Activated T-cell treated with anti-CD3 and anti-CD28 coated beads for 1 hour (primary cell): ENCODE results near the gene ITGAV.

Experiments used
- DNase-seq: peaks from one replicate; pipeline ENCODE4 v3.0.0-alpha.2; 2020; ENCODE audit warnings: low read depth

The ITGAV gene

DNA sequence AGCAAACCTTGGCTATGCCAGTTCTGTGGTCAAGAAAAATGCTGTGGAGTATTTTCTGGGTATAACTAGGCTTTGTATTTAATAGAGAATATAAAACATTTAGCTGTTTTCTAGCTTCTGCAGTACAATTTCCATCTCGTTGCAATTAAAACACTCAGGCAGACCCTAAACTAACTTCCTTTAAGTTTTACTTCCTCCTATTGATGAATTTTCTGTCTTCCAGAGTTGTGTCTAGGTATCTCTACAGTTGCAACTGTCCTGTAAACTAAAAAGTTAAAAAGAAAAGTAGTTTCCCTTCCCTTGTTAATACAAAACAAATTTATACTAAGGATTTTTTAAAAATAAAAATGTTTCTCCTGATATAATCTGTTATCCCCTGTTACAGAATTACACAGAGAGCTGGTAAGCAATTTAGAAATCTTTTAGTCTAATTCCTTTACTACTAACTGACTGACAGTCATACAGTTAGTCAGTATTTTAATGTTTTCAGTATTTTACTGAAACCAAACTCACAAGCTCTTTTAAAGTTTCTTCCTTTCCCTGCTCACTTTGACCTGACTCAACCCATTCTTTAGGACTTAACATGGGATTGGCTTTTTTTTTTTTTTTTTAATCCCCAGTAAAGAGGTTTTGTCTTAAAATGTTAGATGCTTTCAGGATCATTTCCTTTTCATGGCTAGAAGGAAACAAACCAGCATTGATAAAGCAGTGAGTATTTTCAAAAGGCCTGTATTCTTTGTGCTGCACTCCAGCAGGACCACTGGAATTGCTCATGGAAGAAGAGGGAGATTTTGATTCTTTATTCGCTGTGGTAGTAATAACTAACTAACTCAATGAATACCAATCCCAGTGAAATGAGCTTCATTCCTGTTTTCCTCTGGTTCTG lies 22.9 kb downstream of the ITGAV start:
- DNase-seq, result no peak

DNA sequence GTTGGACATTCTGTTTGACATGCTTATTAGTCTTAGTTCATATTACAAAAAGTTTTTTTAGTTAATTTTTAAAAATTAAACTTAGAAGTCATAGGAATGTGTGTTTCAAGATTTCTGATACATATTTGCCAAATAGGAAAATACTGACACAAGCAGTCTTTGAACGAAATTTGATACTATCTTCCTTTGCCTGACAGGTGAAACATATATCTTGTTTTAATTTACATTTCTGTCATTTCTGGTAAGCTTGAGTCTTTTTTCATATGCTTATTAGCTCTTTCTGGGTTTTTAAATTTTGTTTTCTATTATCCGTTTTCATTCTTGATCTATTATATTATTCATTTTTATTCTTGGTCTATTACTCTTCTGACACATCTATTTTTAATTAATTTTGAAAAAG lies 24.5 kb downstream of the ITGAV start:
- DNase-seq, result no peak

DNA sequence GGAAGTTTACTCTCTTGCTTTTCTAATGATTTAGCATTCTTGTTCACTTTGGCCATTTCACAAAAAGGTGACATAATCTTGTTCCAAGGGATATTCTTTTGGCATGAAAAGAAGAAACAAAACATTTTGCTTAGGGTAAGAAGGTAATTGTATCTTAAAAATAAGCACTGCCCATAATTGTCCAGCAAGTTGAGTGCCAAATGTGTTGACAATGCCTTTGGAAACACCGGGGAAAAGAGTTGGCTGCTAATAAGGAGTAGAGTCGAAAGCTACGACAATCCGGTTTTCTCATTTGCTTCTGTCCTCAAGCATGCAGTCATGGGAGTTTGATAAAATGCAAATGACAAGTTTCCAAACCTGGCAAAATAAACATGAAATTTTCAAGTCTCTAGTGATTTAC lies 27.3 kb downstream of the ITGAV start:
- no peak for DNase-seq

DNA sequence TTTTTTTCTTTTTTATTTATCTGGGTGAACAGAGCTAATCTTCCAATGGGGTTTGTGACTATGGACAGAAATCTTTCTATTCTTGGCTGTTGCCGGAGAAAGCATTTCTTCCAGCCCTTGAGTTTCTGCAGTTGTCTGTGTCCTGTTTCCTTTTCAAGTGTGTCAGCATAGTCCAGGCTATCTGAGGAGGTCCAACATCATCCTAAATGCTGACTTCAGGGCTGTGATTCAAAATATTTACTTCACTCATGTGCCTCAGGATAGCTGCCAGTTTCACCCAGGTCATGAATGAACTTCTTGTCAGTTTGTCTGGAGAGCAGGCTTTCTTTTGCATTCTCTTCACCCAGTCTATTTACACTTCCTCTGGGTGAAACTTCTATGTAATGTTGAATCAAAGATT lies 27.9 kb downstream of the ITGAV start:
- no peak for DNase-seq

DNA sequence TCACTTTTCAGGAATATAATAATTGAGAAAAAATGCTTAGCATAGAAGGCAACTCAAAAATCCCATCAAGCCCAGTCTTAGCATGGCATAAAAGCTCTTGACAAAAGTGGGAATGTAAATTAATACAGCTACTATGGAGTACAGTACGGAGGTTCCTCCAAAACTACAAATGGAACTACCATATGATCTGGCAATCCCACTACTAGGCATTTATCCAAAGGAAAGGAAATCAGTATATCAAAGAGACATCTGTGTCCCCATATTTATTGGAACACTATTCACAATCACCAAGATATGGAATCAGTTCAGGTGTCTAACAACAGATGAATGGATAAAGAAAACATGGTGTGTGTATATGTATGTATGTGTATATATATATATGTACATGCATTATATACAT lies 28.8 kb downstream of the ITGAV start:
- DNase-seq, result no peak

DNA sequence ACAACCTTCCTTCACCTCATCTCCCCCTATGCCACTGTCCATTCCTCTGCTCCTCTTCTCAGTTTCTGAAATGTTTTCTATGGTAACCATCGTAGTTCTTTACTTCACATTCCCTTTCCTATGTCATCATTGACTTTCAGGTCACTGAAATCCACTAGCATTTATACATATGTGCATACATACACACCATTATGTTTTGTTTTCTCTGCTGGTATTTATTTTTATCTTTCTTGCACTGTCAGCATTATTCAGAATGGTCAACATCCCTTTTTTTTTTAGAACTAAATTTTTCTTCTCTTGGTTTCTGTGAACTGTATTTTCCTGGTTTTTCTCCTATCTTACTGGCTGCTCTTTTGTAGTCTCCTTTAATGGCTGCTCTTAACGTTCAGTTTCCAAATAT lies 33.2 kb downstream of the ITGAV start:
- DNase-seq, result no peak

DNA sequence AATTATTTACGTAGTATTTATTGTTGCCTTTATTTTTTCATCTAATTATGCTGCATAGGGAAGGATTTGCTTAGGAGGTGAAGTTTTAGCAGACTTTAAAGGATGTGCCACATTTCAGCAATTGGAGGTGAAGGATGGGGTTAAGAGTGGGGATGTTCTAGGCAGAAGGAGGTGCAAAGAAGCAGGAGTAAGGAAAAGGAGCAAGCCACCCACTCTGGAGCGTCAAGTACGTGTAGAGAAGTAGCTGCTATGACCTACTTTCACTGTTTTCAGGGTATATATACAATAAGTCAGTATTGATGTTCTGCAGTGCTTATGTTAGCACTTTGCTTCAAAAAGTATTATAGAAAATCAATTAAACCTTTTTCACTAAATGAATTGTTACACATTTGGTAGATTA lies 34.4 kb downstream of the ITGAV start:
- no peak for DNase-seq

DNA sequence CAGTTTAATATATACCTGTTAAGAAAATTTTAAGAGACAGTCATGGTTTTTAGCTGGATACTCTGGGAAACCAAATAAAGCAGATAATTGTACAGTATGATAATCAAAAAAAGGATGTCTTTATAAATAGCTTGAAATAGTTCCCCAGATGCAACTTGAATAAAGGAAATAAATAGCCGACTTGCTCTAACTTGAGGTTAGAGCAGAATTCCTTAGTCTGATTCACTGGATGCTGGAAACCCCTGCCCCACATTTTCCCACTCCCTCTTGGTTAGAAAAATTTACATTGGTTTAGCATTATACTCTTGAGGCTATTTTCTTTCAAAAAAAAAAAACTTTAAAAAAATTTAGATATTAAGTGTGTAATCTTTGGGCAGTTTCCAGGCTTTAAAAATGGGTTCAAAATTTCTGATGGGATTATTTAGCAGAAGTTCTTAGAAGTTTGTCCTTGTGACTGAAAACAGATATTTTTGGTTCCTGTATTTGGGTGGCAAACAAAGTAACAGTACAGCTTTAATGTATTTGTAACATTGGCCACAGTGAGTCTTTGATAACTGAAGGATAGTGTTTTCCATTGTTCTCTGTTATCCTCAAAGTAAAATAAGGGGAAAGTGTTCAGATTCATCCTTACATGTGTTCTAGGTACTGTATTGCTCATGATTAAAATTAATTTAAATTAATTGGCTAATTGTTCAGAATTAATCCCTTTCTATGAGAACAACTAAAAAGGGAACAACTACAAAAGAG lies 39.6 kb downstream of the ITGAV start:
- DNase-seq, result no peak

DNA sequence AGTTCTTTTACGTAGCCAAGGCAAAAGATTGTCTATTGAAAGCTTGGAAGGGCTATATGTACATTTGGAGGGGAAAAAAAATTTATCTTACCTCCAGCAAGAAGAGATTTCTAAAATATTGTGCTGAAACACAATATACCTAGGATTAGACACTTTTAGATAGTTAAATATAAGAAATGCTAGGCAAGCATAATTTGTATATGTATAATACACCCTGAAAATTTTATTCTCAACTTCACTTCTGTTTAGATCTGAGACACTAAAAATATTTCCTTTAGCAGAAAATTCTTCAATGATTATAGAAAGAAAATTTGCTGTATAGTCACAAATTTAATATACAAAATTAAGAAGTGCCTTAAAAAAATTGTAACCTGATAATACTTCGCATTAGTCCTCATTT lies 42.6 kb downstream of the ITGAV start:
- no peak for DNase-seq

DNA sequence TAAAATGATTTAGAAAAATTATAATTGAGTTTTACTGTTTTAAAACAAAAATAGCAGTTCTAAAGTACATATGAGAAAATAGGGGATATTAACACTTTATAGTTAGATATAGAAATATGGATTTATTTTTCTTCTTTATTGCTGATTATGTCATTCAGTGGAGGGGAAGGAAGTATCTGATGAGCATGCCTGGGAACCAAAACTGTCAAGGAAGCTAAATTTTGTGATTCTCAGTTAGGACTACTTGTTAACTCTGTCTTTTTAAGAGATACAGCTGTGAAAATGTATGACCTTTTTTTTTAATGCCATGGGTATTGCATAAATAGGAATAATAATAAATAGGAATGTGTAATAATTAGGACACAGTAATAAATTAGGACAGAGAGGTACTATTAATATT lies 44.8 kb downstream of the ITGAV start:
- no peak for DNase-seq

DNA sequence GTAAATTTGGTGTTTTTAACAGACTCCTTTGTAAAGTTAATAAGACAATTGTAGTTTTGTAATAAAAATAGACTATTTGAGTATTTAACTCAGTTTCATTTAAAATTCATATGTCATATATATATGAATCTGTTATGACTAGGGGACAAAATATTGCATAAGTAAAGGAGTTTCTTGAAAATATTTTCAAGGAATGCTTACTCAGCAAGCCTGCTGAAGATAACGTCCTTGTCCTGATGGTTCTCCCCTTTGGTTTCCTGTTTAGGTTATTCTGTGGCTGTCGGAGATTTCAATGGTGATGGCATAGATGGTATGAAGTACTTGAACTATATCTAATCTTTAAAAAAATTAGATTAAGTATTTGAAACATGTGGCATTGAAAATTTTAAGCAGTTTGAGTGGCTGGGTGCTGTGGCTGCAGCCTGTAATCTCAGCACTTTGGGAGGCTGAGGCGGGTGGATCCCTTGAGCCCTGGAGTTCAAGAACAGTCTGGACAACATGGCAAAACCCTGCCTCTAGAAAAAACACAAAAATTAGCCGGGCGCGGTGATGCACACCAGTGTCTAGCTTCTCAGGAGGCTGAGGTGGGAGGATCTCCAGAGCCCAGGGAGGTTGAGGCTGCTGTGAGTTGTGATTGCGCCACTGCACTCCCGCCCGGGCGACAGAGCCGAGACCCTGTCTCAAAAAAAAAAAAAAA lies 47.1 kb downstream of the ITGAV start:
- no peak for DNase-seq

DNA sequence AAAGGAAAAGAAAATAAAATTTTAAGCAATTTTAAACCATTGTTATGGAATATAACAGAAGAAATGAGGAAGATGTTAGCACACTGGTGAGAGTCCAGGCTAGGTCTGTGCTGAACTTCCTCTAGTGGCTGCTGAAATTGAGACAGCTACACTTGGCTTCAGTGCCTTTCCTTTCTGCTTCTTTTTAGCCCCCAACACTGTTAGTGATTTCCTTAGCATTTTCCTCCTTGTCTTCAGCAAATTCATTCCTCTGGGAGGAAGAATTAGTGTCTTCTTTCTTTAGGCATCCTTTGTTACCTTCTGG lies 47.6 kb downstream of the ITGAV start:
- no peak for DNase-seq

DNA sequence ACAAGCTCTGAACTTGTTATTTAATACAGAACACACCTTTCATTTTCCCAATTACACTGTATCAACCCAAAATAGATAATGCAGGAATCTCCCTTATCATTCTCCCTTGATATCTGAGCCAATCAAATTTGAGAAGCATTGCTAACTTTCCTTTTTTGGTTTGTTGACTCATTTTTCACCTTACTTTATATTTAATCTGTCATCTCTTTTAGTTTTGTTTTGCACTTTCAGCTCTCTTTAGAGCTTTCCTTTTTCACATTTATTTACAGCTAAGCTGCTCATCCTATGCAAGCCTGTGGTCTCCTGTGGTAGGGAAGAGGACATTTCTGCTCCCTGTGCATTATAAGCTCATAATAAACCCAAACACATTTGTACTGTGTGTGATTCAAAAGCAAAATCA lies 50.1 kb downstream of the ITGAV start:
- no peak for DNase-seq

DNA sequence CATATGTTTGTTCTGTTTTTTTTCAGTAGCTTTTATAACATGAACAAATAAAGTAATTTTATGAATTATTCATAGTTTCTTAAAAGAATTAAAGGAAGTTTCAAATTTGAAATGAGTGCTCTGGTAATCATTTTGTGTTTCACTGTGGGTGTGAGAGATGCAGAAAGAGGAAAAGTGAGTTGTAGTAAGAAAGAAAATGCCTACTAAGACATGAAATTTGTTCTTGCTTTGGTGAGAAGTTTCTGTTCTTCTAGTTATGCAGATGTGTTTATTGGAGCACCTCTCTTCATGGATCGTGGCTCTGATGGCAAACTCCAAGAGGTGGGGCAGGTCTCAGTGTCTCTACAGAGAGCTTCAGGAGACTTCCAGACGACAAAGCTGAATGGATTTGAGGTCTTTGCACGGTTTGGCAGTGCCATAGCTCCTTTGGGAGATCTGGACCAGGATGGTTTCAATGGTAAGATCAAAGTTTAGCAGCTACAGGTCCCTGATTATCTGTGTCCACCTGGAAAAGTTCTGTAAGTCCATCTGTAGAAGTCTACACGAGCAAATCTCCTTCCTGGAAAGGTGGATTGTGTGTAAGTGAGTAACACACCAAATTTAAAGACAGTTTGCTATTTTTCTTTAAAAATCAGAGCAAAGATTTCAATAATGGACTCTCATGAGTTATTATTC lies 51.4 kb downstream of the ITGAV start:
- DNase-seq, result no peak

DNA sequence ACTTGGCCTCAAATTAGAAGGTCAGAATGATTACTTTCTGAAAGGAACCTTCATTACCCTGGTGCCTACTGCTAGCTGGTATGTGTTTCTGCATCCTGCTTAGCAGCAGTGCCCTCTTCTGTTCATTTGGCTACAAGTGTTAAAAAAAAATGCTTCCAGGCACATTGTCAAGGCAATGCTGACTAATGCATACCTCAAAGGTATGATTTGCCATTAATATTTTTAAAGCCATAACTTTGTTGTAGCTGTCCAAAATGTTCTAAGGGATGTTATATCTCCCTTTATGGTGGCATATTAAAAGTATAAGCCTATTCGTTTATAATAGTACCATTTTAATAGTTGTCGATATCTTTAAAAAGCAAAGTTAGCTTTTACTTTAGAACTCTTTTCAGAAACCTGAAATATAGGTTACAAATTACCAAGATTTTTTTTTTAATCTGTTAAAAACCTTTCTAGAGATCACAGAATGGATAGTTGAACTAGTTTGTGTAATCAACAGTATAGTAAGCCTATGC lies 52.0 kb downstream of the ITGAV start:
- no peak for DNase-seq

DNA sequence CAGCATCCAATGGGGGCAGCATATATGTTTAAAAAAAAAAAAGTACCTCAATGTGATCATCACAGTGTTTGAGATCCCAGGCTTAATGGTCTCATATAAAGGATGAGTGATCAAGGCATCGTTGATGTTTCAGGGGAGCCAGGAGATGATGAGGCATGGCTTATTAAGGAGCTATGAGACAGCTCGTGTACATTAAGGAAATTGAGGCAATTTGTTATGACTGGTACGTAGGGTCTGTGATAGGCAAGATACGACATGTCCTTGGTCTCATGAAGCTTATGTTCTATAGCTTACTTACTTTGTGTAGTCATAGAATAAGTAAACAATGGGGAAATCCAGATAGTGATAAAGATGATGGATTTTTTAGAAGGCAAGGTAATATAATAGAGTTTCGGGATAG lies 54.9 kb downstream of the ITGAV start:
- DNase-seq, result no peak

DNA sequence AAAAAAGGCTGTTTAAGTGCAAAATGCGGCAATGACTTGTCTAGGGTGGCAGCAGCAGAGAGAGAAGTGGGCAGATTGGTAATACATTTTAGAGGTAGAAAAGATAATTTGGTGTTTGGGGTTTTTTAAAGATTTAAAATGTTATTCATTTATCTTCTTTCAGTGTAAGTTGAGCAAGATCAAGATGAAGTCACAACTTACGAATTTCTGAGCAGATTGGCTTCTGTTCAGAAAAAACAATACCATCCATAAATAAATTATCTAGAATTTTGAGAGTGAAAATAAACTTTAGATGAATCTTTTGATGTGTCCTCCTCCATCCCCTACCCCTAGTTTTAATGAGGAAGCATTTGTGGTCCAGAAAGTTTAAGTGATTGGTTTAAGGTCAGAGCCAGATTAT lies 56.1 kb downstream of the ITGAV start:
- no peak for DNase-seq

DNA sequence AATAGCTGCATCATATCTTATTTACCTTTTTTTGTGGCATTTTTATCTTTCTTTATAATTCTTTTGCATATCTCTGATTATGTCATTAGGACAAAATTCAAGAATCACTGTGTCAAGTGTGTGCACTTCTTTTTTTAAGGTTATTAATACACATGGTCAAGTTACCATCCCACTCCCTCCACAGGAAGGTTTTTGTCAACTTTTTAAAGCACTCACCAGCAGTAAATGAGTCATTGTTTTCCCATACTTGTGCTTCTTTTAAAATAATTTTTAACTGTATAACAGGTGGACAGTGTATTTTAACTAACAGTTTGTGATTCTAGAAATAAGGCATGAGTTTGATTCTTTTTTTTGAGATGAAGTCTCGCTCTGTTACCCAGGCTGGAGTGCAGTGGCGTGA lies 58.3 kb downstream of the ITGAV start:
- no peak for DNase-seq

DNA sequence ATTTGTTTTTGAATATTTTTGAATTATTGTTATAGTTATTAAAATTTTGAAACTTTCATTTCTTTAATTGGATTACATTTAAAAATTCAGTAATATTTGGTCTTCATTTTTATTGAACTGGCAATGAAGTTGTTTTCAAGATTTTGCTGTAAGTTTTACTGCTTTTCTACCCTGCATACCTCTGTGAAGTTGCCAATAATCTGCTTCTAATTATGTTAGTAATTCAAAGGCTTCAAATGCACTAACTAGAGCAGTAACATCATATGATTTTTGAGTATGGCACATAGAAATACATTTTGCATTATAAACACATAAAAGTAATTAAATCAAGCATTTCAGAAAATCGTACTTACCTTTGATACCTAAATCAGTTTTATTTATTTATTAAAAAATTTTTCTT lies 63.7 kb downstream of the ITGAV start:
- no peak for DNase-seq

DNA sequence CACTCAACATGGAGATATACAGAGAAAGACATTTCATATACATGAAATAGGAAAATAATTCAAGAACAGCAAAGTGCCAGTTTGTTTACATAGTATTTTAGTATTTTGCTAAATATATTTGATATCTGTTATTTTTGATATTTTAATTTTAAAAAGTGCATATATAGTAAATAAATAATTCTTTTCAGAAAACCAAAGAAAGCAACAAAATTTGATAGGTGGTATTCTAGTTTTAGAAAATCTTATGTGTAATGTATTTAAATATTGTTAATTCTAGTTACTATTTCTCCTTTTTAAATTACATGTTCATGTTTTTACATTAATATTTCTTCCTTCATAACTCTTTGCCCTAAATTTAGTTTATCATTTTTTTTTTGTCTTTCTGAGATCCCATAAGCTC lies 69.5 kb downstream of the ITGAV start:
- no peak for DNase-seq

DNA sequence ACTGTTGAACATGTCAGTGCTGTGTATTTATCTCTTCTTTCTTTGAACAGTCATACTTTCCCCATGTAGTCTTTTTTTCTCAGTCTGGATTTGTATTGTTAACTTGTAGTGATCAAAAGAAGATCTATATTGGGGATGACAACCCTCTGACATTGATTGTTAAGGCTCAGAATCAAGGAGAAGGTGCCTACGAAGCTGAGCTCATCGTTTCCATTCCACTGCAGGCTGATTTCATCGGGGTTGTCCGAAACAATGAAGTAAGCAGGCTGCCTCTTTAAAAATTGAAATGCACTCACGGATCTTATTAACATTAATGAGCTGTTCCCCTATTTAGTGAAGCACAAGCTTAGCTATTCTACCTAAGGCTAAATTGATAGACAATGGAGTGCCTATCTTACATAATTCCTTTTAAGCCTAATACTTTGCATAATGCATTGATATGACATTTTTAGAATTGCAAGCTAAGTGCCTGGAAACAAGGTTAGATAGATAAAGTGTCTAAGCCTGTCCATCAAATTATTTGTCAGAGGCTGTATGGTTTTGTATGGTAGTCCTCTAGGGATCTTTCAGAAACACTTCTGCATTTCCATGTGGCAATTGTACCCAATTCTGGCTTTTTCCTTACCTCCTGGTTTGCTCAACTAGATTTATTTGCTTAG lies 74.7 kb downstream of the ITGAV start:
- no peak for DNase-seq

DNA sequence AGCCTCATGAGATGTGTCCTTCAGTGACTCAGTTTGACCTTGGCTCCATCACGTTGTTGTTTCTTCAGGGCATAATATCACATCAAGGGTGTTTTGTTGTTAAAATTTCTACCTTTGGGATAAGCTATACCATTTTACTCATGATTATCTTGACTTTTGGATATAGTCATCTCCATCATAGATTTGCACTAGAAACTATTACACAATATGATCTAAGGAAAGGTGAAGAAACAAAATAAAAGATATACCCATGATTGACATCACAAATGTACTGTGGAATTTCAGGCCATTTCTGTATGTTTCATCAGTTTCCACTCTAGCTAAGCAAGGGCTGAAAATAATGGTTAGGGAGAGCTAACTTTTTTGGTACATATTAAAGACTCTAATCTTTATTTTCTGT lies 79.3 kb downstream of the ITGAV start:
- DNase-seq, result no peak
